Jurkat, Clone E6-1 (cell line): ENCODE results near the gene RPS6KA4.

Source experiments
- DNase-seq: peaks from one replicate; pipeline ENCODE4 v3.0.0-alpha.2; 2011; ENCODE audit warnings: low read depth, low spot score
- H3K4me3 ChIP-seq: 2 replicates; pipeline ENCODE4 v1.5.1; 2011; ENCODE audit warnings: mild to moderate bottlenecking, low read length, control low read depth, moderate library complexity

The RPS6KA4 gene

DNA sequence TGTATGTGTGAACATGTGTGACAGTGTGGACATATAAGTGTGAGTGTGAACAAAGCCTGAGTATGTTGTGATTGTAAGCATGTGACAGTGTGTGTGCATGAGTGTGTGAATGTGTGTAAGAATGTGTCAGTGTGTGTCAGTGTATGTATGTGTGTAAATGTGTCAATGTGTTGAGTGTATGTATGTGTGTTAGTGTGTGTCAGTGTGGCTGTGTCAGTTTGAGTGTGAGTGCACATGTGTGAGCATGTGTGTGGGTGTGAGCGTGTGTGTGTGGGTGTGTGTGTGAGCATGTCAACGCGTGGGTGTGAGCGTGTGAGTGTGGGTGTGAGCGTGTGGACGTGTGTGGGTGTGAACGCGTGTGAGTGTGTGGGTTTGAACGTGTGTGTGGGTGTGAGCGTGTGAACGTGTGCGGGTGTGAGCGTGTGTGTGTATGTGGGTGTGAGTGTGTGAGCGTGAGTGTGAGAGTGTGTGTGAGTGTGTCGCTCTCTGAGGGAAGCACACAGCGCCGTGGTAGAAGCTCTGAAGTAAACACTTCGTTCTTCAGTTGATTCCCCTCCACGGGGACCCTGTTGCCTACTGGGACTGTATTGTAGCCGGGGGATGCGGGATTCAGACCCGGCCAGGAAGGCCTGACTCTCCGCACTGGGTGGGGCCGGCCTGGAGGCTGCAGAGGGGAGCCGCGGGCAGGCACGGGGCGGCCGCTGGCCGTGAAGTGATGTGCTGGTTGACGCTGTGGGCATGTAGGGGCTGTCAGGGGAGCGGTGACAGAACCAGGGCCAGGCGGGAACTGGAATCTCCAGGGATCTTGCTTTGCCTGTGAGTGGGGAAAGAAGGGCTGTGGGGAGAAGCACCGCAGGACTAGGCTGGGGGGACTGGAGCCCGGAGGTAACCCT is 21.1 kb downstream of the RPS6KA4 start:
- DNase-seq, result no peak
- H3K4me3 ChIP-seq, result no peak overlapping the region

DNA sequence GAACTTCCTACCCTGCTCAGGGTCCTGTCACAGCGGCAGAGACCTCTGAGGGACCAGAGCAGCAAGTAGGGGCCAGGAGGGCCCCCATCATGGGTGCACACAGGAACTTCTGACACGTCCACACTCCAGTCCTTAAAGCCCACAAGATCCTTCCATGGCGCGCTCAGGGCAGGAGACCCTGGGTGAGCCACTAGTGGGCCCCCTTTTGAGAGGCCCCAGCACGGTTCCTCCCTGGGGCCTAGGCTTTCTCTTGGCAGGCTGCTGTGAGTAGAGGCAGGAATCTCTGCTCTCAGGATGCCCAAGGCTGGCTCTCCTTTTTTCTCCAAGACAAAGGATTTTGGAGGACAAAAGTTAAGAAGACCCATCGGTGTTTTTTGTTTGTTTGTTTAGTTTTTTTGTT is 22.4 kb downstream of the RPS6KA4 start:
- DNase-seq, result no peak
- no peak overlapping the region for H3K4me3 ChIP-seq

- no peak for DNase-seq
- no peak overlapping the region for H3K4me3 ChIP-seq
Measured at GRCh38 chr11:64382047-64382446, 23.1 kb downstream of the RPS6KA4 start.

GRCh38 chr11:64382586-64382985 is 23.6 kb downstream of the RPS6KA4 start:
- DNase-seq, result no peak
- H3K4me3 ChIP-seq, result no peak overlapping the region

GRCh38 chr11:64383580-64383979 is 24.6 kb downstream of the RPS6KA4 start:
- no peak overlapping the region for H3K4me3 ChIP-seq
- DNase-seq, result no peak

- DNase-seq, result no peak
- H3K4me3 ChIP-seq, result no peak overlapping the region
Measured at GRCh38 chr11:64384028-64384737, 25.2 kb downstream of the RPS6KA4 start.

- no peak for DNase-seq
- H3K4me3 ChIP-seq, result no peak overlapping the region; the same call in 1 of the 2 replicates
Measured at GRCh38 chr11:64384981-64385944, 26.3 kb downstream of the RPS6KA4 start.

- peak; percentile 90 for DNase-seq
- H3K4me3 ChIP-seq, result peak overlapping the region; percentile 37
Measured at GRCh38 chr11:64385945-64386704, 27.2 kb downstream of the RPS6KA4 start.

DNA sequence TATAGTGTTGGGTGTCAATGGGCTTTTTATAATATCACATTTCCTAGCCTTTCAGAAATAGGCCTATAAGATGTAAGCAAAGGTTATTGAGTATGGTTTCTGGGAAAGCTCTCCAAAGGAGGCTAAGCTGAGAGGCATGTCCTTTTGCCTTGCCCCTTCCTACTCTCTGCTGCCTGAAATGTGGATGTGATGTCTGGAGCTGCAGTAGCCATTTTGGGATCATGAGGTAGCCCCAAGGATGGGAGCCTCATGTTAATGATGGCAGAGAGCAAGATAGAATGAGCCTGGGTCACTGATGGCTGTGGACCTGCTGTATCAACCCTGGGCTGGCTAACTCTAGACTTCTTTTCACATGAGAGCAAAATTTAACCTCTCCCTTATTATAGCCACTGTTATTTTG is 29.0 kb downstream of the RPS6KA4 start:
- no peak overlapping the region for H3K4me3 ChIP-seq
- no peak for DNase-seq

DNA sequence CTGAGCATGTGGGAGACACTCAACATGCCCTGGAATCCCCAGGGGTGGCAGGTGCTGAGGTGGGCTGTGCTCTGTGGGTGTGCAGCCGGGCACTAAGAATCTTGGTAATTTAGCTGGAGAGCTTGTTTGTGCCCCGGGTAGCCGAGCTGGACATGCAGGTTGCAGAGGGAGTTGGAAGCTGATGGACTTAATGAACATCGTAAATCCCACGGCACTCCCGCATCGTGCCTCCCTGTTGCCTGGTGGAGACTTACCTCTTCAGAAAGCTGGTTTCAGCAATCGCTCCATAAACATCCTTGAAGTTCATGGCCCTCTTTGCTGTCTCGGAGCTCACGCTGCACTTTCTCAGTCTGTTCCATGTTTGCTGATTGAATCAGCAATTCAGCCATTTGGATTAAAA is 29.9 kb downstream of the RPS6KA4 start:
- no peak for DNase-seq
- H3K4me3 ChIP-seq, result no peak overlapping the region

DNA sequence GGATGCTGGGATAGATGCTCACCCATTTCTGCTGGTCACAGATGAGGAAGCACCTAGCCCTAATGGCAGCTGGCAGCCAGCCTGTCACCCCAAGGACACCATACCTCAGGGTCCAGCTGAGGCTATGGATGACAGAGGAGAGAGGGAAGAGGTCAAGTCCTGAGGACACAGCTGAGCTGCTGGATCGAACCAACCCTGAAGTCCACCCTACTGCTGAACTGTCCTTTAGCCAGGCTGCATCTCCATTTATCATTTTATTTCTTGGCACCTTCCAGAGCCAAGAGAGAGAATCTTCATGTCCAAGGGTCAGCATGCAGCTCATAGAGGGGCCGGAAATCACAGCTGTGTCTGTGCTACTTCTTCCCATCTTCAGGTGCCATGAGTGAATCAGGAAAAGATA is 30.9 kb downstream of the RPS6KA4 start:
- DNase-seq, result no peak
- H3K4me3 ChIP-seq, result no peak overlapping the region

DNA sequence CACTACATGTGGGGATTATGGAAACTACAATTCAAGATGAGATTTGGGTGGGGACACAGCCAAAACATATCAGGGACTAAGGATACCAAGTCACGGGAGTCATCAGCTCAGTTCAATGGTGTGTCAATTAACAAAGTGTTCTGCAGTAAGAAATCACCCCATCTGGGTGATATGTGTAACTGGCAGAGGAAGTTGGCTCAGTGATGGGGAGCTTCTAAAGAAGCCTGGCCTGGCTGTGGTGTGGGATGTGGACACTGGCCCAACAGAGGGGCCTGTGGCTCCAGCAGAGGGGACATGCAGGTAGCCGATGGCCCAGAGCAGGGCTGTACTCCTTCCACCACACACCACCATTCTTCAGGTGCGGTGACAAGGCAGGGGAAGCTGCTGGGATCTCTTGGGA is 31.6 kb downstream of the RPS6KA4 start:
- DNase-seq, result no peak
- H3K4me3 ChIP-seq, result no peak overlapping the region

- DNase-seq, result no peak
- H3K4me3 ChIP-seq, result no peak overlapping the region
Measured at GRCh38 chr11:64391839-64392238, 32.9 kb downstream of the RPS6KA4 start.

DNA sequence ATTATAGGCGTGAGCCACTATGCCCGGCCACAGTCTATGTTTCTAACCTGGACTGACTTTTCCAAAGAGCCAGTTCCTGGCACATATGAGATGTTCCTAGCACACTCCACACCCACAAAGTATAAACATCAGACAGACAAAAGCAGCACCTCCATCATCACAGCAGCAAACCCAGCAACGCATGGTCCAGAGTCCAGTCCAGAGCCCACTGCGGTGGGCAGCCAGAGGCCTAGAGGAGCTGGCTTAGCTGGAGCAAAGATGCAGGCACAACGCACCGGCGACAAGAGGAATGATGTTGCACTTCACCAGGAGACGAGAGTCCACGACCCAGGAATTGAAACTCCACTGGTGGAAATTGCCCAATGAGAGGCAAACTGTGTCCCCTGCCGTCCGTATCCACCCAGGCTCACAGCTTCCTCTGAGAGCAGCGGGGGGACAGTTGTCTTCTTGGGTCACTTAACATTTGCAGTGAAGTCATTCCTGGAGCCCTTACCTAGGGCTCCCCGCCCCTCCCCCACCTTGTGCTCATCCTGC is 36.6 kb downstream of the RPS6KA4 start:
- H3K4me3 ChIP-seq, result no peak overlapping the region
- no peak for DNase-seq

- no peak overlapping the region for H3K4me3 ChIP-seq
- DNase-seq, result no peak
Measured at GRCh38 chr11:64396079-64396591, 37.2 kb downstream of the RPS6KA4 start.

- DNase-seq, result no peak
Measured at GRCh38 chr11:64400102-64400501, 41.1 kb downstream of the RPS6KA4 start.

DNA sequence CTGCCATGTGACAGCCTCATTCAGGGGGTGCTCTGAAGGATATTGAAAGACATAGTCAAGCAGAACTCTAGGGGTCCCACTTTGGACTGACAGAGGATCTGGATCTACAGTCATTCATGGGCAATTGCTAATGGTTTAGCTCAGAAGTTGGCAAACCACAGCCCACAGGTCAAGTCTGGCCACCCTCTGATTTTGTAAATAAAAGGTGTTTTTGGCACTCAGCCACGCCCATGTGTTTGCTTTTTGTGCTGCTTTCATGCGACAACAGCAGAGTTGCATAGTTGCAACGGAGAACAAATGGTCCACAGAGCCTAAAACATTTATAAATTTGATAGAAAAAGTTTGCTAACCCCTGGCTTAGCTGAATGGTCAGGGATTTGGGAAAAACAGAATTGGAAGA is 41.7 kb downstream of the RPS6KA4 start:
- H3K4me3 ChIP-seq, result no peak overlapping the region
- DNase-seq, result no peak

More at GRCh38 chr11:64400102-64400501, 41.1 kb downstream of the RPS6KA4 start:
- H3K4me3 ChIP-seq, result no peak overlapping the region

DNA sequence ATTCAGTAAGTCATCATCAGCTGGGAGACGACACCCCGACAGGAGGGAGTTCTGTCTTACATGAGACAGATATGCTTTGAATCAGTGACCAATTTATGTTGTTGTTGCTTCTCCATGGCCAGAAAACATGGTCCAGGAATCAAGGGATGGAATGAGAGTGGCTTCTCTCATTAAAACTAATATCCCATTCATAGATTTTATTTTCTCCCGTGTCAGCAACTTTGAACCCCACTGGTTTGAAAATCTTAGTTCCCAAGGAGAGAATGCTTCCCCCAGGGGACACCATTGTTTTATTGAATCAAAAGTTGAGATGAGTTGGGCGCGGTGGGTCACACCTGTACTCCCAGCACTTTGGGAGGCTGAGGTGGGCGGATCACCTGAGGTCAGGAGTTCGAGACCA is 42.8 kb downstream of the RPS6KA4 start:
- DNase-seq, result no peak
- H3K4me3 ChIP-seq, result no peak overlapping the region
